Astrocyte (in vitro differentiated cells and primary cell): ENCODE data around the gene SRRT. TPM values are rescaled to one million over a fixed set of nuclear protein-coding genes. Genes with fewer than 3 reads are reported as not detected.

ENCODE experiments used
- DNase-seq: peaks from one replicate; pipeline ENCODE4 v3.0.0-alpha.2; 2010; ENCODE audit warnings: low read depth
- FAIRE-seq: peaks from 2 replicates; lab custom pipeline; 2011; peaks lifted over from hg19 to GRCh38; lab: Jason Lieb, UNC
- H2AFZ ChIP-seq: 2 replicates; pipeline ENCODE4 v1.6.0; 2012; ENCODE audit warnings: low read depth, low read length, inconsistent platforms
- H3K27ac ChIP-seq: 2 replicates; pipeline ENCODE4 v1.5.1; 2011; ENCODE audit warnings: low read depth, low read length, inconsistent platforms
- H3K27me3 ChIP-seq: 2 replicates; pipeline ENCODE4 v1.6.0; 2011; ENCODE audit warnings: low read length, inconsistent platforms; ENCODE audit not compliant: insufficient read depth
- H3K36me3 ChIP-seq: 2 replicates; pipeline ENCODE4 v1.5.1; 2011; ENCODE audit warnings: low read length, inconsistent platforms; ENCODE audit not compliant: insufficient read depth
- H3K4me1 ChIP-seq: 2 replicates; pipeline ENCODE4 v1.5.1; 2011; ENCODE audit warnings: low read length, inconsistent platforms; ENCODE audit not compliant: insufficient read depth
- H3K4me2 ChIP-seq: 2 replicates; pipeline ENCODE4 v1.6.0; 2012; ENCODE audit warnings: low read length, inconsistent platforms
- H3K4me3 ChIP-seq: 2 replicates; pipeline ENCODE4 v1.5.1; 2011; ENCODE audit warnings: low read depth, mild to moderate bottlenecking, low read length, inconsistent platforms; ENCODE audit not compliant: insufficient read depth
- H3K79me2 ChIP-seq: 2 replicates; pipeline ENCODE4 v1.6.0; 2012; ENCODE audit warnings: mild to moderate bottlenecking, low read length, inconsistent platforms; ENCODE audit not compliant: insufficient read depth
- H3K9ac ChIP-seq: 2 replicates; pipeline ENCODE4 v1.6.0; 2012; ENCODE audit warnings: mild to moderate bottlenecking, low read length, inconsistent platforms
- H3K9me3 ChIP-seq: 2 replicates; pipeline ENCODE4 v1.5.1; 2012; ENCODE audit warnings: low read depth, mild to moderate bottlenecking, low read length, inconsistent platforms; ENCODE audit not compliant: insufficient read depth
- H4K20me1 ChIP-seq: 2 replicates; pipeline ENCODE4 v1.6.0; 2012; ENCODE audit warnings: low read length, inconsistent platforms; ENCODE audit not compliant: insufficient read depth
- H3K27ac Mint-ChIP-seq: one replicate; pipeline ENCODE4 v1.8.0; 2021; ENCODE audit warnings: mild to moderate bottlenecking, mixed read lengths; ENCODE audit not compliant: unreplicated experiment
- H3K27me3 Mint-ChIP-seq: one replicate; pipeline ENCODE4 v1.8.0; 2021; ENCODE audit warnings: low read depth, mixed read lengths; ENCODE audit not compliant: unreplicated experiment
- H3K36me3 Mint-ChIP-seq: one replicate; pipeline ENCODE4 v1.8.0; 2021; ENCODE audit warnings: low read depth, mixed read lengths; ENCODE audit not compliant: unreplicated experiment
- H3K4me1 Mint-ChIP-seq: one replicate; pipeline ENCODE4 v1.8.0; 2021; ENCODE audit warnings: low read depth, mixed read lengths; ENCODE audit not compliant: unreplicated experiment
- H3K4me3 Mint-ChIP-seq: one replicate; pipeline ENCODE4 v1.8.0; 2021; ENCODE audit warnings: mild to moderate bottlenecking, moderate library complexity, mixed read lengths; ENCODE audit not compliant: unreplicated experiment
- H3K9me3 Mint-ChIP-seq: one replicate; pipeline ENCODE4 v1.8.0; 2021; ENCODE audit warnings: mild to moderate bottlenecking, mixed read lengths; ENCODE audit not compliant: unreplicated experiment
- CTCF ChIP-seq: IDR thresholded peaks from 2 replicates; pipeline ENCODE4 v1.5.1; 2011; ENCODE audit warnings: low read depth, mild to moderate bottlenecking, inconsistent platforms, low read length, moderate library complexity; ENCODE audit not compliant: insufficient read depth
- EZH2 ChIP-seq: IDR thresholded peaks from 2 replicates; pipeline ENCODE4 v1.6.1; 2012; ENCODE audit warnings: mild to moderate bottlenecking, low read length, inconsistent platforms; ENCODE audit not compliant: insufficient read depth
- total RNA-seq: library from RNA; stranded (reverse); gene quantifications from 2 replicates; pipeline ENCODE4 v1.2.1, GENCODE V29; 2021

Gene SRRT
- total RNA-seq, 1 donor from 2014 or later = 118 TPM

- H3K4me1 ChIP-seq = peaks cover 36% of the 10 kb centered on the region
- H2AFZ ChIP-seq = no peak overlapping the region
- Mint-ChIP-seq H3K4me1 (peaks cover 7% of the 10 kb centered on the region), H3K27ac (peak overlapping the region; percentile 92), H3K4me3 (peak overlapping the region; percentile 95), H3K36me3 (peaks cover 13% of the 10 kb centered on the region), H3K9me3 (no peaks in the 10 kb centered on the region), H3K27me3 (no peaks in the 10 kb centered on the region)
- H3K9ac ChIP-seq = peak overlapping the region; percentile 98
- H3K27me3 ChIP-seq = no peaks in the 10 kb centered on the region
- TF ChIP-seq EZH2 (no peak), CTCF (no peak)
- H3K4me3 ChIP-seq = peak overlapping the region; percentile 85
- no peaks in the 10 kb centered on the region for H3K9me3 ChIP-seq
- DNase-seq (no peak), FAIRE-seq (no peak)
- H3K4me2 ChIP-seq = peak overlapping the region; percentile 97
- H3K36me3 ChIP-seq = peaks cover 18% of the 10 kb centered on the region
- peaks cover 9% of the 10 kb centered on the region for H4K20me1 ChIP-seq
- H3K79me2 ChIP-seq = peaks cover 57% of the 10 kb centered on the region
- H3K27ac ChIP-seq = peak overlapping the region; percentile 95
Observed at GRCh38 chr7:100867776-100868485, 7.0 kb upstream of the SRRT start.

- FAIRE-seq (no peak), DNase-seq (no peak)
- Mint-ChIP-seq H3K36me3 (peaks cover 21% of the 10 kb centered on the region), H3K27me3 (no peaks in the 10 kb centered on the region), H3K4me1 (peaks cover 11% of the 10 kb centered on the region), H3K4me3 (peak overlapping the region; percentile 95), H3K27ac (peak overlapping the region; percentile 95), H3K9me3 (no peaks in the 10 kb centered on the region)
- Histone ChIP-seq H2AFZ (no peak overlapping the region), H3K4me1 (peaks cover 22% of the 10 kb centered on the region), H3K4me2 (peak overlapping the region; percentile 96), H3K79me2 (peaks cover 79% of the 10 kb centered on the region), H3K9ac (peak overlapping the region; percentile 98), H3K27me3 (no peaks in the 10 kb centered on the region), H3K36me3 (peaks cover 40% of the 10 kb centered on the region), H3K9me3 (no peaks in the 10 kb centered on the region), H3K4me3 (no peak overlapping the region), H4K20me1 (peaks cover 42% of the 10 kb centered on the region), H3K27ac (peak overlapping the region; percentile 94)
- no peak for TF ChIP-seq CTCF
- no peak for TF ChIP-seq EZH2
Observed at GRCh38 chr7:100873599-100874299, 1.2 kb upstream of the SRRT start.

- peaks cover 11% of the 10 kb centered on the region for H3K4me1 Mint-ChIP-seq
- H3K9me3 ChIP-seq = no peaks in the 10 kb centered on the region
- peak overlapping the region; percentile 94 for H3K4me3 ChIP-seq
- H3K79me2 ChIP-seq = peaks cover 79% of the 10 kb centered on the region
- H3K36me3 ChIP-seq = peaks cover 40% of the 10 kb centered on the region
- no peaks in the 10 kb centered on the region for H3K27me3 ChIP-seq
- peaks cover 47% of the 10 kb centered on the region for H4K20me1 ChIP-seq
- TF ChIP-seq EZH2 (no peak), CTCF (no peak)
- peak overlapping the region; percentile 96 for H3K4me2 ChIP-seq
- no peaks in the 10 kb centered on the region for H3K9me3 Mint-ChIP-seq
- peak overlapping the region; percentile 94 for H3K27ac ChIP-seq
- H3K4me1 ChIP-seq = peaks cover 17% of the 10 kb centered on the region
- DNase-seq = no peak
- peak overlapping the region; percentile 85 for H2AFZ ChIP-seq
- H3K36me3 Mint-ChIP-seq = peaks cover 21% of the 10 kb centered on the region
- peak overlapping the region; percentile 95 for H3K27ac Mint-ChIP-seq
- no peak for FAIRE-seq
- peak overlapping the region; percentile 98 for H3K9ac ChIP-seq
- no peaks in the 10 kb centered on the region for H3K27me3 Mint-ChIP-seq
- H3K4me3 Mint-ChIP-seq = peak overlapping the region; percentile 95
Observed at GRCh38 chr7:100874300-100874576, 665 bp upstream of the SRRT start.
